GM10266 (cell line): ENCODE results near the gene SGIP1.
A peak's percentile ranks its signal among the peaks of the same experiment; 100 is the strongest.
"Not testable (repeated sequence)": the region's sequence is repeated elsewhere in the genome, so short reads cannot be mapped to it uniquely, and the experiment has no call there.

Source experiments
- DNase-seq: peaks from one replicate; pipeline ENCODE4 v3.0.0; 2012; ENCODE audit errors: extremely low spot score
- CTCF ChIP-seq: IDR thresholded peaks from 2 replicates; pipeline ENCODE4 v1.5.1; 2012; ENCODE audit warnings: mild to moderate bottlenecking, low read depth; ENCODE audit not compliant: control insufficient read depth, insufficient read depth; ENCODE audit errors: missing control alignments

The SGIP1 gene

GRCh38 chr1:66779475-66780078 is 245.6 kb downstream of the SGIP1 start:
- no peak for DNase-seq

GRCh38 chr1:66785800-66786199 is 251.8 kb downstream of the SGIP1 start:
- DNase-seq, result not testable (repeated sequence)

More at GRCh38 chr1:66779475-66780078, 245.6 kb downstream of the SGIP1 start:
- no peak for TF ChIP-seq CTCF

- DNase-seq, result no peak
- no peak for TF ChIP-seq CTCF
These were observed 253.7 kb downstream of the SGIP1 start for GRCh38 chr1:66787641-66788040.

GRCh38 chr1:66788231-66788939 is 254.4 kb downstream of the SGIP1 start:
- peak; percentile 35 for DNase-seq

GRCh38 chr1:66791621-66792610 is 258.0 kb downstream of the SGIP1 start:
- TF ChIP-seq CTCF, result no peak
- DNase-seq, result no peak

More at GRCh38 chr1:66788231-66788939, 254.4 kb downstream of the SGIP1 start:
- no peak for TF ChIP-seq CTCF

- DNase-seq, result not testable (repeated sequence)
These were observed 261.9 kb downstream of the SGIP1 start for GRCh38 chr1:66795839-66796238.
